Duodenal mucosa (tissue), 2 donors: ENCODE data around the gene NAB2.
"Not testable (repeated sequence)": the region's sequence is repeated elsewhere in the genome, so short reads cannot be mapped to it uniquely, and the experiment has no call there.

ENCODE experiments used
- H3K27ac ChIP-seq: one replicate; pipeline ENCODE4 v1.7.0; 2013; ENCODE audit warnings: low read depth, low read length
- H3K27me3 ChIP-seq, 2 donors: one replicate each; pipeline ENCODE4 v1.7.0; 2013; ENCODE audit warnings: low read length in 2 of 2, control low read depth in 1 of 2; ENCODE audit not compliant: insufficient read depth in 2 of 2, control insufficient read depth in 1 of 2
- H3K36me3 ChIP-seq, 2 donors: one replicate each; pipeline ENCODE4 v1.7.0; 2013; ENCODE audit warnings: low read length in 2 of 2, control low read depth in 1 of 2; ENCODE audit not compliant: insufficient read depth in 2 of 2, control insufficient read depth in 1 of 2
- H3K4me1 ChIP-seq, 2 donors: one replicate each; pipeline ENCODE4 v1.7.0; 2013; ENCODE audit warnings: low read length in 2 of 2, control low read depth in 1 of 2; ENCODE audit not compliant: insufficient read depth in 2 of 2, control insufficient read depth in 1 of 2
- H3K4me3 ChIP-seq, 2 donors: one replicate each; pipeline ENCODE4 v1.7.0; 2013; ENCODE audit warnings: low read length in 2 of 2, low read depth in 1 of 2
- H3K9ac ChIP-seq, 2 donors: one replicate each; pipeline ENCODE4 v1.7.0; 2013; ENCODE audit warnings: low read length in 2 of 2, low read depth in 1 of 2
- H3K9me3 ChIP-seq, 2 donors: one replicate each; pipeline ENCODE4 v1.7.0; 2013; ENCODE audit warnings: low read length in 2 of 2, control low read depth in 1 of 2; ENCODE audit not compliant: control insufficient read depth in 1 of 2

NAB2 gene

GRCh38 chr12:57066245-57066644, 22.7 kb upstream of the NAB2 start:
- H3K9ac ChIP-seq: no peak overlapping the region
- H3K27ac ChIP-seq: no peak overlapping the region
- H3K36me3 ChIP-seq: peaks cover 5 to 6% of the 10 kb centered on the region in 2 donors
- no peak overlapping the region for H3K4me3 ChIP-seq
- no peaks in the 10 kb centered on the region for H3K9me3 ChIP-seq
- no peaks in the 10 kb centered on the region for H3K27me3 ChIP-seq
- H3K4me1 ChIP-seq: peaks cover 3 to 10% of the 10 kb centered on the region in 2 donors

- H3K4me3 ChIP-seq: no peak overlapping the region
Measured at GRCh38 chr12:57069523-57069922, 19.4 kb upstream of the NAB2 start.

DNA sequence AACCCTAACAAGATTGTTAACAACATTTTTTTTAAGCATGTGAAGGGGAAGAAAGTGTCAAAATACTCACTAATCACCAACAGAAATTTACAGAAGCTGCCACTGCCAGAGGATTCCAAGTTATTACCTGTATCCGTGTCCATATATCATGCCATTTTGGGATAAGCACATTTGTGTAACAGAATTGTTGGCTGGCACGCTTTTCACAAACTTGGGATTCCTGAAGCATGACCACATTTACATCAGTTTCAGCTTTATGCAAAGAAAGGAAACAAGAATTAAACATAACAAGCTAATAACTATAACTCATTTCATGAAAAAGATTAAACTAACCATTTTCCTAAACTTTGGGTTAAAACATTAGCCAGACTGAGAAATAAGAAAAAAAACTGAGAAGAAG, 16.3 kb upstream of the NAB2 start:
- H3K4me3 ChIP-seq: no peak overlapping the region
- peaks cover 4 to 7% of the 10 kb centered on the region in 2 donors for H3K4me1 ChIP-seq

More at GRCh38 chr12:57069523-57069922, 19.4 kb upstream of the NAB2 start:
- Histone ChIP-seq H3K9me3 (no peaks in the 10 kb centered on the region), H3K36me3 (peaks cover 5 to 10% of the 10 kb centered on the region in 2 donors), H3K4me1 (peaks cover 3 to 10% of the 10 kb centered on the region in 2 donors), H3K27me3 (no peaks in the 10 kb centered on the region), H3K9ac (peak overlapping the region in 1 of 2 donors; percentile 1), H3K27ac (no peak overlapping the region)

DNA sequence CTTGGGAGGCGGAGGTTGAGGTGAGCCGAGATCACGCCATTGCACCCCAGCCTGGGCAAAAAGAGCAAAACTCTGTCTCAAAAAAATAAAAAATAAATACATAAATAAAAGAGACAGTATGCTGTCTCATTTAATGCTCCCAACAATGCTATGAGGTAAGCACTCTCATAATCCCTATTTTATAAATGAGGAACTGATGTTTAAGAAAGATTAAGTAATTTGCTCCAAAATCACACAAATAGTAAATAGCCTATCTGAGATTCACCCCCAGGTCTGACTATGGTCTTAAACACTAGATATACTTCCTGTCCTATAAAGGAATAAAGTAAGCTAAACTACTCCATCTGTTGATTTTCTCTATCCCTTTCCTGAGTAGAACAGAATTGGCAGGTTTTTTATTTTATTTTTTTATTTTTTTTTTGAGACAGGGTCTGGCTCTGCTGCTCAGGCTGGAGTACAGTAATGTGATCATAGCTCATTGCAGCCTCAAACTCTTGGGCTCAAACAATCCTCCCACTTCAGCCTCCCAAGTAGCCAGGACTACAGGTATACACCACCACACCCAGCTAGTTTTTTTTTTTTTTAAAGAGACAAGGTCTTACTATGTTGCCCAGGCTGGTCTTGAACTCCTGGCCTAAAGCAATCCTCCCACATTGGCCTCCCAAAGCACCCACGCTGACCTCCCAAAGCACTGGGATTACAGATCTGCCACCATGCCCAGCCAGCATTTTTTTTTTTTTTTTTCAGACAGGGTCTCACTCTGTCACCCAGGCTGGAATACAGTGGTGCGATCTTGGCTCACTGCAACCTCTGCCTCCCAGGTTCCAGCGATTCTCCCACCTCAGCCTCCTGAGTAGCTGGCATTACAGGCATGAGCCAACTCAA, 15.1 kb upstream of the NAB2 start:
- Histone ChIP-seq H3K4me1 (peaks cover 4 to 14% of the 10 kb centered on the region in 2 donors), H3K36me3 (peaks cover 5 to 10% of the 10 kb centered on the region in 2 donors)
- H3K9ac ChIP-seq, H3K27me3 ChIP-seq, H3K4me3 ChIP-seq, H3K9me3 ChIP-seq, H3K27ac ChIP-seq: not testable (repeated sequence)

More for the DNA sequence above, 16.3 kb upstream of the NAB2 start:
- H3K27me3 ChIP-seq: no peaks in the 10 kb centered on the region
- peak overlapping the region; percentile 20 for H3K27ac ChIP-seq
- H3K9me3 ChIP-seq: no peaks in the 10 kb centered on the region
- H3K9ac ChIP-seq: no peak overlapping the region
- peaks cover 5 to 10% of the 10 kb centered on the region in 2 donors for H3K36me3 ChIP-seq

DNA sequence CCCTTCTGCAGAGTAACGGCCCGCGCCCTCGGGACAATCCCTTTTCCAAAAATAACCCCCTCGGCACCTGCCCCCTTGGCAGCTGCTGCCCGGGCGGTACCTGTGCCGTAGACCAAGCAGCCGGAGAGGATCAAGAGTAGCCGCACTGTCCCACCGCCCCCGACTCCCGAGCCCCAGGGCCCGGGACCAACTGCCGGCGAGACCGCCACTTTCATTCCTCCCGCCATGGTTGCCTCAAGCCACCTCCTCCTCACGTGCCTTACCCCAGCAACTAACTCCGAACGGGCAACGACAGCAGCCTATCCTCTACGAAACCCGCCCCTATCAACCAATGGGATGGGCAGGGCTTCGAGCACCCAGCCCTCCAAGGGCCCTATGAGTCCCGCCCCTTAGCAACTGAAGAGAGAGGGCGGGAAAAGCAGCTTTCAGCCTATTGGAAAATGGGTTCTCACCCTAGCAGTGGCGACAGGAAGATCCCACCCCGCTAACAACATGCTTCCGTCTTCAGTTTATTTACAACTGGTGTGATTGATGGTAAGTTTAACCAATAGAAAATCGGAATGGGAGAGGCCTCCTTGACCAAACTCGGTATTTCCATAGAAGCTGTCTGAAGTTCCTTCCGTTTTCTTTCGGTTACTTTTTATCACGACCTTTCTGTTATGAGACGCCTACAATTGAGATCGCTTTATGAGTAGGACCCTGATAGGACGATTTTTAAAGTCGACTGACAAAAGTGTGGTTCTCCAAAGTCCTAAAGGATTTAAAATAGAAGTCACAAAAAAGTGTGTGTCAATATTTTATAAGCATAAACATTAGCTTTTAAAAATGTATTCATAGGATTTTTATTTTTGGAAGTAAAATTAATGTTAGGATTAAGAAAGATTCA, 10.2 kb upstream of the NAB2 start, which contains the start of gene NEMP1:
Gene NEMP1 (minus strand): TSS at position 273 of the 886 bp plus-strand sequence. CDS start 46 bp downstream, at position 227.
- Histone ChIP-seq H3K27me3 (no peaks in the 10 kb centered on the region), H3K4me3 (peak within 1 kb of the TSS; percentile 89 to 90), H3K9me3 (no peaks in the 10 kb centered on the region), H3K4me1 (peaks cover 7 to 19% of the 10 kb centered on the region in 2 donors), H3K27ac (peak within 1 kb of the TSS; percentile 76), H3K36me3 (no peaks in the 10 kb centered on the region), H3K9ac (peak within 1 kb of the TSS; percentile 61 to 71)

DNA sequence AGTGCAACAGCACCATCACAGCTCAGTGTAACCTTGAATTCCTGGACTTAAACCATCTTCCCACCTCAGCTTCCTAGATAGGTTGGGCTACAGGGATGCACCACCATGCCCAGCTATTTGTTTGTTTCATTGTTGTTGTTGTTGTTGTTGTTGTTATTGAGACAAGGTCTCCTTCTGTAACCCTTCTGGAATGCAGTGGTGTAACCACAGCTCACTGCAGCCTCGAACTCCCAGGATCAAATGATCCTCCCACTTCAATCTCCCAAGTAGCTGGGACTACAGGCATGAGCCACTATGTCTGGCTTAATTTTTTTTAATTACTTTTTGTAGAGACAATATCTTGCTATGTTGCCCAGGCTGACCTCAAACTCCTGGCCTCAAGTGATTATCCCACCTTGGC, 9.1 kb upstream of the NAB2 start:
- Histone ChIP-seq H3K27ac (no peak overlapping the region), H3K36me3 (no peaks in the 10 kb centered on the region), H3K9me3 (no peaks in the 10 kb centered on the region), H3K4me1 (peaks cover 7 to 19% of the 10 kb centered on the region in 2 donors), H3K4me3 (no peak overlapping the region), H3K27me3 (no peaks in the 10 kb centered on the region), H3K9ac (no peak overlapping the region)

DNA sequence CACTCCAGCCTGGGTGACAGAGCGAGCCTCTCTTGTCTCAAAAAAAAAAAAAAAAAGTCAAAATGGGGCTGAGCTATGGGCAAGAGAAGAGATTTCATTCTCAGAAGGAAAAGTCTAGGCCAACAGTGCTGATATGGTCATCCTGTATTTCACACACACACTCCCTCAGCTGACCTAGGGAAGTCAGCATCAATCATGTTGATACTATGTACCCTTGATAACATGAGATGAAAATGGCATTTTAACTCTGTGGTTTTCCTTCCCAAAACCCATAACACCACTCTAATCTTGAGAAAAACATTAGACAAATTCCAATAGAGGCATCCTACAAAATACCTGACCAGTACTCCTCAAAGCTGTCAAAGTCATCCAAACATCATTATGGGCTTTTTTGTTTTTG, 8.1 kb upstream of the NAB2 start:
- no peak overlapping the region for H3K27ac ChIP-seq
- no peak overlapping the region for H3K9ac ChIP-seq
- H3K4me1 ChIP-seq: peaks cover 8 to 20% of the 10 kb centered on the region in 2 donors
- H3K9me3 ChIP-seq: no peaks in the 10 kb centered on the region
- H3K36me3 ChIP-seq: no peaks in the 10 kb centered on the region
- H3K27me3 ChIP-seq: no peaks in the 10 kb centered on the region
- H3K4me3 ChIP-seq: no peak overlapping the region

GRCh38 chr12:57085999-57086492, 2.9 kb upstream of the NAB2 start:
- Histone ChIP-seq H3K27me3 (no peaks in the 10 kb centered on the region), H3K9me3 (no peaks in the 10 kb centered on the region), H3K4me3 (peak overlapping the region; percentile 70 to 82), H3K36me3 (peaks cover 0 to 2% of the 10 kb centered on the region in 2 donors), H3K9ac (peak overlapping the region; percentile 62 to 86), H3K27ac (peak overlapping the region; percentile 76), H3K4me1 (peaks cover 21 to 32% of the 10 kb centered on the region in 2 donors)

DNA sequence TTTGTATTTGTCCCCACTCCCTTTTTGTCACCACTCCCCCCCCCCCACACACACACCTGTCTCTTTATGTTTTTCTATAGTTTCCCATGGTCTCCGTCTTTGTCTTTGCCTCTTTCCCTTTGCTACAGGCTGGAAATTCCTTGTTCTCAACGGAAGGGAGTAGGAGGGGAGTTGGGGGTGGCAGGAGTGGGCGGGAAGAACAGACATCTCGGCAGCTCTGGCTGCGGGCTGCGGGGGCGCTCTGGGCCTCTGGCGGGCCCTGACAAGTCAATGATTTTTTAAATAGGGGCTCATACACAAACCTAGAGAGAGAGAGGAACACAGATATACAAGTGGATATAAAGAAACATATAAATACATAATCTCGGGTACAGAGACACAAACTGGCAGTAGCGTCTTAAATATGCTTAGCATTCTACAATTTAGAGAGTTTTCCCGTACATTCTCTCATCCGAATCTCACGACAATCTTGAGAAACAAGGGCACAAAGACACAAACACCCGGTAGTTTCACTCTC, 2.4 kb upstream of the NAB2 start:
- Histone ChIP-seq H3K27me3 (no peaks in the 10 kb centered on the region), H3K27ac (peak overlapping the region; percentile 76), H3K9me3 (no peaks in the 10 kb centered on the region), H3K36me3 (peaks cover 0 to 4% of the 10 kb centered on the region in 2 donors), H3K4me3 (peak overlapping the region; percentile 70 to 82), H3K4me1 (peaks cover 25 to 37% of the 10 kb centered on the region in 2 donors), H3K9ac (peak overlapping the region; percentile 62 to 86)
